ENCODE data around the gene ZNF578.
"Not testable (repeated sequence)": the region's sequence is repeated elsewhere in the genome, so short reads cannot be mapped to it uniquely, and the experiment has no call there.

Gene ZNF578

DNA sequence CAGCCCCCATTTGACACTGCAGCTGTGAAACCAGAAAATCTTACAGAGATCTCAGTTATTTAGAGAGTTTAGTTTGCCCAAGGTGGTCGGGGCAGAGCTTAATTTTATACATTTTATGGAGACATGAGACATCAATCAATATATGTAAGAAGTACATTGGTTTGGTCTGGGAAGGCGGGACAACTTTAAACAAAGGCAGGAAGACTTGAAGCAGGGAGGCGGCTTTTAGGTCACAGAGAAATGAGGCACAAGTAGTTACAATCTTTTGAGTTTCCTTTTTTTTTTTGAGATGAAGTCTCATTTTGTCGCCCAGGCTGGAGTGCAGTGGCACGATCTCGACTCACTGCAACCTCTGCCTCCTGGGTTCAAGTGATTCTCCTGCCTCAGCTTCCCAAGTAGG is 89.2 kb downstream of the ZNF578 start:
- H3K23ac ChIP-seq (ENCODE audit: low read length); H2BK5ac ChIP-seq (ENCODE audit: low read depth, low read length, poor library complexity); H3K4ac ChIP-seq (ENCODE audit: low read depth, low read length); H3K18ac ChIP-seq (ENCODE audit: low read length); H4K8ac ChIP-seq (ENCODE audit: low read depth, low read length); H3K4me2 ChIP-seq (ENCODE audit: low read length); H3K4me1 ChIP-seq (ENCODE audit: control insufficient read depth in 1 of 2, insufficient read depth in 2 of 2, low read length in 2 of 2); H2AK5ac ChIP-seq (ENCODE audit: low read length); H4K91ac ChIP-seq (ENCODE audit: low read depth, low read length); H3K9me3 ChIP-seq (ENCODE audit: insufficient read depth, low read depth, low read length); H4K12ac ChIP-seq (ENCODE audit: low read depth, low read length); DNase-seq; H3K79me2 ChIP-seq (ENCODE audit: control insufficient read depth, insufficient read depth, low read length, poor library complexity); H3K27ac ChIP-seq (ENCODE audit: low read depth, low read length); H3K14ac ChIP-seq (ENCODE audit: low read length); H2BK120ac ChIP-seq (ENCODE audit: insufficient read depth, low read length, poor library complexity); H2AFZ ChIP-seq (ENCODE audit: insufficient read depth, low read length, poor library complexity); H2BK12ac ChIP-seq (ENCODE audit: low read length); H3K4me3 ChIP-seq (ENCODE audit: low read depth, low read length); H3K9ac ChIP-seq (ENCODE audit: low read length); H3K79me1 ChIP-seq (ENCODE audit: low read length); H3K27me3 ChIP-seq (ENCODE audit: insufficient read depth, low read length): not testable (repeated sequence)
- WGBS (ENCODE audit: extremely low coverage, insufficient coverage, insufficient read length) = no CpG with 5 or more reads among the region's 6 CpGs
- H3K36me3 ChIP-seq (ENCODE audit: control insufficient read depth in 1 of 2, insufficient read depth in 2 of 2, low read length in 2 of 2) = peaks cover 21 to 25% of the 10 kb centered on the region in 2 experiments

- Histone ChIP-seq H2BK12ac (ENCODE audit: low read length) (no peak overlapping the region), H4K8ac (ENCODE audit: low read depth, low read length) (no peak overlapping the region), H3K14ac (ENCODE audit: low read length) (no peak overlapping the region), H3K27me3 (ENCODE audit: insufficient read depth, low read length) (no peaks in the 10 kb centered on the region), H2AFZ (ENCODE audit: insufficient read depth, low read length, poor library complexity) (no peak overlapping the region), H3K23ac (ENCODE audit: low read length) (no peak overlapping the region), H2BK120ac (ENCODE audit: insufficient read depth, low read length, poor library complexity) (no peak overlapping the region), H4K91ac (ENCODE audit: low read depth, low read length) (no peak overlapping the region), H3K9me3 (ENCODE audit: insufficient read depth, low read depth, low read length) (no peaks in the 10 kb centered on the region), H4K12ac (ENCODE audit: low read depth, low read length) (no peak overlapping the region), H3K9ac (ENCODE audit: low read length) (no peak overlapping the region), H2BK5ac (ENCODE audit: low read depth, low read length, poor library complexity) (no peak overlapping the region), H3K18ac (ENCODE audit: low read length) (no peak overlapping the region), H3K36me3 (ENCODE audit: control insufficient read depth in 1 of 2, insufficient read depth in 2 of 2, low read length in 2 of 2) (peaks cover 24 to 27% of the 10 kb centered on the region in 2 experiments), H3K79me1 (ENCODE audit: low read length) (no peaks in the 10 kb centered on the region), H3K4ac (ENCODE audit: low read depth, low read length) (no peak overlapping the region), H3K79me2 (ENCODE audit: control insufficient read depth, insufficient read depth, low read length, poor library complexity) (no peaks in the 10 kb centered on the region), H3K4me1 (ENCODE audit: control insufficient read depth in 1 of 2, insufficient read depth in 2 of 2, low read length in 2 of 2) (no peaks in the 10 kb centered on the region), H2AK5ac (ENCODE audit: low read length) (no peak overlapping the region), H3K4me2 (ENCODE audit: low read length) (no peak overlapping the region), H3K4me3 (ENCODE audit: low read depth, low read length) (no peak overlapping the region), H3K27ac (ENCODE audit: low read depth, low read length) (no peak overlapping the region)
- WGBS (ENCODE audit: extremely low coverage, insufficient coverage, insufficient read length) = no CpG with 5 or more reads among the region's 8 CpGs
- no peak for DNase-seq
Measured at GRCh38 chr19:52542984-52543664, 89.8 kb downstream of the ZNF578 start.

DNA sequence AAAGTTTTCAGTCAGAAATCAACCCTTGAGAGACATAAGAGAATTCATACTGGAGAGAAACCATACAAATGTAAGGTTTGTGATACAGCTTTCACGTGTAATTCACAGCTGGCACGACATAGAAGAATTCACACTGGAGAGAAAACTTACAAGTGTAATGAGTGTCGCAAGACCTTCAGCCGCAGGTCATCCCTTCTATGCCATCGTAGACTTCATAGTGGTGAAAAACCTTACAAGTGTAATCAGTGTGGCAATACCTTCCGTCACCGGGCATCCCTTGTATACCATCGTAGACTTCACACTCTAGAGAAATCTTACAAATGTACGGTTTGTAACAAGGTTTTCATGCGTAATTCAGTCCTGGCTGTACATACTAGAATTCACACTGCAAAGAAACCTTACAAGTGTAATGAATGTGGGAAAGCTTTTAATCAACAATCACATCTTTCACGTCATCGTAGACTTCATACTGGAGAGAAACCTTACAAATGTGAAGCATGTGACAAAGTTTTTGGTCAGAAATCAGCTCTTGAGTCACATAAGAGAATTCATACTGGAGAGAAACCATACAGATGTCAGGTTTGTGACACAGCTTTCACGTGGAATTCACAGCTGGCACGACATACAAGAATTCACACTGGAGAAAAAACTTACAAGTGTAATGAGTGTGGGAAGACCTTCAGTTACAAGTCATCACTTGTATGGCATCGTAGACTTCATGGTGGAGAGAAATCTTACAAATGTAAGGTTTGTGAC is 101.0 kb downstream of the ZNF578 start:
- no peak for DNase-seq
- no peak overlapping the region for H3K27ac ChIP-seq (ENCODE audit: low read depth, low read length)

DNA sequence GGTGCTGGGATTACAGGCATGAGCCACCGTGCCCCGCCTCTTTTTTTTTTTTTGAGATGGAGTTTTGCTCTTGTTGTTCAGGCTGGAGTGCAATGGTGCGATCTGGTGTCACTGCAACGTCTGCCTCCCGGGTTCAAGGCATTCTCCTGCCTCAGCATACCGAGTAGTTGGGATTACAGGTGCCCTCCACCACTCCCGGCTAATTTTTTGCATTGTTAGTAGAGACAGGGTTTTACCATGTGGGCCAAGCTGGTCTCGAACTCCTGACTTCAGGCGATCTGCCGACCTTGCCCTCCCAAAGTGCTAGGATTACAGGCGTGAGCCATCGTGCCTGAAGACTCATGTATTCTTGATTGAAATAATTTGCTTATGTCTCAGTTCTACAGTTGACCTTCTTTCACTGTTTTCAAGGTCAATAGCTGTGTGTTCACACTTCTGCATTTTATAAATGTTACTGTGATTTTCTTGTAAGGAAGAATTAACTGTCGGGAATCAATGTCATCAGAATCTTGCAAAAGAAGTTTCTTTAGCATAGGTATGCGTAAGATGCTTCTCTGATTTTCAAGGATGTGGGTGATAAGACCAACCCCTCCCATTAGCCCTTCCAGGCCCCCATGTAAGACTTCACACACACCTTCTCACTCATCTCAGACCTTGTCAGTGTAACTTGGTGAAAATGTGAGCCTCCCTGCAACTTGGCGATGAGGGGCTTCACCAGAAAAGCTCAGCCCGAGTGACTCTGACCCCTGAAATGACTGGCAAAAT is 104.1 kb downstream of the ZNF578 start:
- Histone ChIP-seq H2BK12ac (ENCODE audit: low read length) (no peak overlapping the region), H4K12ac (ENCODE audit: low read depth, low read length) (no peak overlapping the region), H3K79me1 (ENCODE audit: low read length) (no peaks in the 10 kb centered on the region), H2AFZ (ENCODE audit: insufficient read depth, low read length, poor library complexity) (no peak overlapping the region), H2BK5ac (ENCODE audit: low read depth, low read length, poor library complexity) (no peak overlapping the region), H3K4me2 (ENCODE audit: low read length) (no peak overlapping the region), H3K4me1 (ENCODE audit: control insufficient read depth in 1 of 2, insufficient read depth in 2 of 2, low read length in 2 of 2) (no peaks in the 10 kb centered on the region), H3K27ac (ENCODE audit: low read depth, low read length) (no peak overlapping the region), H3K18ac (ENCODE audit: low read length) (no peak overlapping the region), H3K4ac (ENCODE audit: low read depth, low read length) (no peak overlapping the region), H2BK120ac (ENCODE audit: insufficient read depth, low read length, poor library complexity) (no peak overlapping the region), H2AK5ac (ENCODE audit: low read length) (no peak overlapping the region), H4K8ac (ENCODE audit: low read depth, low read length) (no peak overlapping the region), H4K91ac (ENCODE audit: low read depth, low read length) (no peak overlapping the region), H3K9me3 (ENCODE audit: insufficient read depth, low read depth, low read length) (peaks cover 9% of the 10 kb centered on the region), H3K27me3 (ENCODE audit: insufficient read depth, low read length) (no peaks in the 10 kb centered on the region), H3K79me2 (ENCODE audit: control insufficient read depth, insufficient read depth, low read length, poor library complexity) (no peaks in the 10 kb centered on the region), H3K9ac (ENCODE audit: low read length) (no peak overlapping the region), H3K14ac (ENCODE audit: low read length) (no peak overlapping the region), H3K4me3 (ENCODE audit: low read depth, low read length) (no peak overlapping the region), H3K23ac (ENCODE audit: low read length) (no peak overlapping the region), H3K36me3 (ENCODE audit: control insufficient read depth in 1 of 2, insufficient read depth in 2 of 2, low read length in 2 of 2) (peaks cover 14 to 44% of the 10 kb centered on the region in 2 experiments)
- DNase-seq = peak; percentile 54 to 82
- WGBS (ENCODE audit: extremely low coverage, insufficient coverage, insufficient read length) = no CpG with 5 or more reads among the region's 16 CpGs

More for the DNA sequence above, 101.0 kb downstream of the ZNF578 start:
- H4K12ac ChIP-seq (ENCODE audit: low read depth, low read length) = no peak overlapping the region
- no peak overlapping the region for H2BK12ac ChIP-seq (ENCODE audit: low read length)
- no peaks in the 10 kb centered on the region for H3K79me1 ChIP-seq (ENCODE audit: low read length)
- H3K4me1 ChIP-seq (ENCODE audit: control insufficient read depth in 1 of 2, insufficient read depth in 2 of 2, low read length in 2 of 2) = no peaks in the 10 kb centered on the region
- H2BK5ac ChIP-seq (ENCODE audit: low read depth, low read length, poor library complexity) = no peak overlapping the region
- no peak overlapping the region for H3K4me2 ChIP-seq (ENCODE audit: low read length)
- H3K18ac ChIP-seq (ENCODE audit: low read length) = no peak overlapping the region
- H2AFZ ChIP-seq (ENCODE audit: insufficient read depth, low read length, poor library complexity) = no peak overlapping the region
- no peak overlapping the region for H3K4ac ChIP-seq (ENCODE audit: low read depth, low read length)
- H4K8ac ChIP-seq (ENCODE audit: low read depth, low read length) = no peak overlapping the region
- H3K4me3 ChIP-seq (ENCODE audit: low read depth, low read length) = no peak overlapping the region
- H3K9me3 ChIP-seq (ENCODE audit: insufficient read depth, low read depth, low read length) = peaks cover 9% of the 10 kb centered on the region
- no peaks in the 10 kb centered on the region for H3K79me2 ChIP-seq (ENCODE audit: control insufficient read depth, insufficient read depth, low read length, poor library complexity)
- H3K23ac ChIP-seq (ENCODE audit: low read length) = no peak overlapping the region
- H3K9ac ChIP-seq (ENCODE audit: low read length) = no peak overlapping the region
- H2AK5ac ChIP-seq (ENCODE audit: low read length) = no peak overlapping the region
- H3K27me3 ChIP-seq (ENCODE audit: insufficient read depth, low read length) = no peaks in the 10 kb centered on the region
- no peak overlapping the region for H4K91ac ChIP-seq (ENCODE audit: low read depth, low read length)
- no peak overlapping the region for H3K14ac ChIP-seq (ENCODE audit: low read length)
- H2BK120ac ChIP-seq (ENCODE audit: insufficient read depth, low read length, poor library complexity) = no peak overlapping the region
- WGBS (ENCODE audit: extremely low coverage, insufficient coverage, insufficient read length) = no CpG with 5 or more reads among the region's 15 CpGs
- peaks cover 22 to 59% of the 10 kb centered on the region in 2 experiments for H3K36me3 ChIP-seq (ENCODE audit: control insufficient read depth in 1 of 2, insufficient read depth in 2 of 2, low read length in 2 of 2)
